ENCODE results near the gene SBK2. TPM values are rescaled to one million over a fixed set of nuclear protein-coding genes. Genes with fewer than 3 reads are reported as not detected.
"Not testable (repeated sequence)": the region's sequence is repeated elsewhere in the genome, so short reads cannot be mapped to it uniquely, and the experiment has no call there.

SBK2 gene
- total RNA-seq, 1 experiment from 2014 or later, result not detected

DNA sequence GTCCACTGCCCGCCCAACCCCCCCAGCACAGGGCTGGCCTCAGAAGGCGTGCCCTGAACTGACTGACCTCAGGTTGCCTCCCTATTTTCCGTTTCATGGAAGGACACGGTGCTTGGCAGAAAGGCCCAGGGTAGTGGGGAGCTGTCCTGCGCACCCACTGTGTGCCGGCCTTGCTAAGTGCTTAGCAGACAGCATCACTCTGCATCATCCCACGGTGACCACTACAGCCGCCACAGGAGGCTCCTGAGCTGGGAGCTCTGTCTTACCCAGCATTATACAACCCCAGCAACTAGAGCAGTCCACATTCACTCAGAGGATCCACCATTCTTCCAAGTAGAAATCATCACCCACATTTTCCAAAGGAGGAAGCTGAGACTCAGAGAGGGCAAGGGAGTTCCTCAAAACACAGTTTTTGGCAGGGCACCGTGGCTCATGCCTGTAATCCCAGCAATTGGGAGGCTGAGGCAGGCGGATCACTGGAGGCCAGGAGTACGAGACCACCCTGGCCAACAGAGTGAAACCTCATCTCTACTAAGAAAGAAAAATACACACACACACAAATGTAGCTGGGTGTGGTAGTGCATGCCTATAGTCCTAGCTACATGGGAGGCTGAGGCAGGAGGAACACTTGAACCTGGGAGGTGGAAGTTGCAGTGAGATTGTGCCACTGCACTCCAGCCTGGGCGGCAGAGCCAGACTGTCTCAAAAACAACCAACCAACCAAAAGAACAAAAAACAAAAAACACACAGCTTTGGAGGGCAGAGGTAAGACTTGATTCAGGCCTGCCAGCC lies 1.6 kb downstream of the SBK2 start:
- DNase-seq (ENCODE audit: low read depth), result no peak

DNA sequence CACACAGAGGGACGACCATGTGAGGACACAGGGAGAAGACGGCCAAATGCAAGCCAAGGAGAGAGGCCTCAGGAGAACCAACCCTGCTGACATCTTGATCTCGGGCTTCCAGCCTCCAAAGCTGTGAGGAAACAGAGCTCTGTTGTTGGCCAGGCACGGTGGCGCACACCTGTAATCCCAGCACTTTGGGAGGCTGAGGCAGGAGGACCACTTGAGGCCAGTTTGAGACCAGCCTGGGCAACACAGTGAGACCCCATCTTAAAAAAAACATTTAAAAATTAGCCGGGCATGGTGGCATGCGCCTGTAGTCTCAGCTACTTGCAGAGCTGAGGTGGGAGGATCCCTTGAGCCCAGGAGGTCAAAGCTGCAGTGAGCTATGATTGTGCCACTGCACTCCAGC lies 2.7 kb downstream of the SBK2 start:
- DNase-seq (ENCODE audit: low read depth), result not testable (repeated sequence)

DNA sequence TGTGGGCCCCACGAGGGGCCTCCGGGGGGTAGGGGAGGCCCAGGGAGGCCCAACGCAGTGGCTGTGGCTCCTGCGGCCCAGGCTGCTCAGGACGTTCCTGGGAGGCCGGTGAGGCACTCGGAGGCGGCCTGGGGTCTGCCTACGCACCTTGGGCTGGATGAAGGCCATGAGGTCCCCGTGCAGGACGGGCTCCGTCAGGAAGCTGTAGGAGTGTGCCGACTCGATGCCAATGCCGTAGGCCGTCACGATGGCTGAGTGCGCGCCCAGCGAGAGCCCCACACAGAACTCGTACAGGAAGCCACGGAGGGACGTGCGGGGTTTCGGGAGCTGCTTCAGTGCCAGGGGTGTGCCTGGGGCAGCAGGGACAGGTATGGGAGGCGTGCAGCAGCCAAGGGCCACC lies 5.9 kb downstream of the SBK2 start:
- no peak for DNase-seq (ENCODE audit: low read depth)

DNA sequence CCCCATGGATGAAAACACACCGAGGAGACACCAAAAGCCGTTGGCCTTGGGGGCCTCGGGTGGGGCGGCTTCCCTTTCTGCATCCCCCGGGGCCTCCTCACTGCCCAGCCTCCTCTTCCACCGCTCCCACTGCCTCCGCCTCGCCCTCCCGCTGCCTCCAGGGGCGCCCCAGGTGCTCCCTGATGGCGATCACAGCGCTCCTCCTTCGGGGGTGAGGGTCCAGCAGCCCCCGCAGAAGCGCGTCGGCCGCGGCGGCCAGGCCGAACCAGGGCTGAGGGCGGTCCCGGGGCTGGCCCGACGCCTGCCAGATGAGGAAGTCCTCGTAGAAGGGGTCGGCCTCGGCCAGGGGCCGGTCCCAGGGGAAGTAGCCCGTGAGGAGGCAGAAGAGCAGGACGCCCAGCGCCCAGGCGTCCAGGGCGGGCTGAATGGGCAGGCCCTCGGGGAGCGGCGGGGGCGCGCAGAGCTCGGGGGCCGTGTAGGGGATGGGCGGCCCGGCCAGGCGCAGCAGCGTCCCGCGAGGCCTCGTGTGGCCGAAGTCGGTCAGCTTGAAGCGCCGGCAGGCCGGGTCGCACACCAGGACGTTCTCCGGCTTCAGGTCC lies 7.2 kb downstream of the SBK2 start:
- no peak for DNase-seq (ENCODE audit: low read depth)

DNA sequence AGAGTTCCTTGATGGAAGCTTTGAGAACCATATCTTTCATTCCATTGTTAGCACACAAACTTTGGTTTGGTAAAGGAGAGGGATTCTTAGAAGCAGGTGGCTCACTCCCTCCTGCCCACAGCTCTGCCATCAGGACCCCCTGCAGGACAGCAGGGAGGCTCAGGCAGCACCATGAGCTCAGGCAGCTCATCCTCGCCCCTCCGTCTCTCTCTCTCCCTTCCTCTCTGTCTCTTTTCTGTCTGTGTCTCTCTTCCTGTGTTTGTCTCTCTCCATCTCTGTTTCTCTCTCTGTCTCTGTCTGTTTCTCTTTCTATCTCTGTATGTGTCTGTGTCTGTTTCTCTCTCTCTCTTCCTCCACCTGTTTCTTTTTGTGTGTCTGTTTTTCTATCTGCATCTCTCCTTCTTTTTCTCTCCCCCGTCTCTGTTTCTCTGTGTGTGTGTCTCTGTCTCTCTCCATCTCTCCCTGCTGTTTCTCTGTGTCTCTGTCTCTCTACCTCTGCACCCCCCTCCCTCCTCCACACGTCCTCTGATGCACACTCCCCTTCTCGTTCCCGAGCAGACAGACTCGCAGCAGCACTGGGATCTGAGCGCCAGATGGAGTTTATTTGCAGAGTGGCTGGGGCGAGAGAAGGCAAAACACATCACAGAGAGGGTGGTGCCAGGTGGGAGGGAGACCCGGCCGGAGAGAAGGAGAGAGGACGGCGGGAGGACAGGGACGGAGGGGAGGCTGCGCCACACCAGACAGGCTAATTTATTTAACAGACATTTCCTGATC lies 8.7 kb downstream of the SBK2 start:
- no peak for DNase-seq (ENCODE audit: low read depth)

DNA sequence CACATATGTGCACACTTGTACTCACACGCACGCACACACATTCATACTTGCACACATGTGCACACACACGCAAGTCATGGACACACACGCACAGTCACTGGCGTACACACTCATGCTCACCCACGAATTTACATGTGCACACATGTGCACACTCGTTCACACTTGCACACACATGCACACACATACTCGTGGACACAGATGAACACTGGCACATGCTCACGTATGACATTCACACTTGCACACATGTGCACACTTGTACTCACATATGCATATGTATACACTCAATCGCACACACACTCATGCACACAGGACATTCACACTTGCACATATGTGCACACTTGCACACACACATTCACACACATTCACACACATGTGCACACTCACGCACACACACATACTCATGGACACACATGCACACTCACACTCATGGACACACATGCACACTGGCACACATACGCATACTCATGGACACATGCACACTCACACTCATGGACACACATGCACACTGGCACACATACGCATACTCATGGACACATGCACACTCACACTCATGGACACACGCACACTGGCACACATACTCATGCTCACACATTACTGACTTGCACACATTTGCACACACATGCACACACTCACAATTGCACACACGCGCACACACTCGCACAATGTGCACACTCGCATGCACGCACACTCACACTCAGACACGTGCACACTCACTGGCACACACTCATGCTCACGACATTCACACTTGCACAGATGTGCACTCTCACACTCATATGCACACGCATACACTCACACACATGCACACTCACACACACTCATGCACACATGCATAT lies 9.5 kb downstream of the SBK2 start:
- no peak for DNase-seq (ENCODE audit: low read depth)

DNA sequence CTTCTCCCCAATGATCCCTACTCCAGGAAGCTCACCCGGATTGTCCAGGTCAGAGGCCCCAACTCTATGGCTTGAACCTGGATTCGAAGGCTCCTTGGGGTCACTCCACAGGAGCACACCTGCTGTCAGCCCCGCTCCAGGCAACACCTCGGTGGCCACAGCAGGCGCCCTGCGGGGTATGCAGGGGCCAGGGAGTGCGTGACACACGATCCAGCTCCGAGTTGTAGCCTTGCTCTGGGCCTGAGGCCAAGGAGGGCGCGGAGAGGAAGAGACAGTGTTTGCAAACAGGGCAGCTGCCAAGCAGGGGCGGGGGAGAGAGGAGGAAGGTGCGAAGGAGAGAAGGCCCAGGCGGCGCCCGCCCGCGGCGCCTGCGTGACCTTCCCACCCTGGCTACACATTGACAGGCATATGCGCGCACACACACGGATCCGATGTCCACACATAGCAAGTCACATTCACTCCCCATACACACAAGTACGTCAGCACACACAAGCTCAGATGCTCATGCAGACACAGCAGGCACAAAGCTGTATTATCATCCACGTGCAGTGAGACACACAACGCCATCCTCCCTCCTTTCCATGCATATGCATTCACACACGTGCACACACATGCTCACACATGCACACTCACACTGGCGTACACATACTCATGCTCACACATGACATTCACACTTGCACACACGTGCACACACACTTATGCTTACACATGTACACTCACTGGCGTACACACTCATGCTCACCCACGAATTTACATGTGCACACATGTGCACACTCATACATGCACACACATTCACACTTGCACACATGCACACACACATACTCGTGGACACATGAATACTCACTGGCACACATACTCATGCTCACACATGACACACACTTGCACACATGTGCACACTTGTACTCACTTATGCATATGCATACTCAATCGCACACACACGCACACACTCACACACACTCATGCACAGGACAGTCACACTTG lies 10.4 kb downstream of the SBK2 start:
- DNase-seq (ENCODE audit: low read depth), result peak; percentile 76

DNA sequence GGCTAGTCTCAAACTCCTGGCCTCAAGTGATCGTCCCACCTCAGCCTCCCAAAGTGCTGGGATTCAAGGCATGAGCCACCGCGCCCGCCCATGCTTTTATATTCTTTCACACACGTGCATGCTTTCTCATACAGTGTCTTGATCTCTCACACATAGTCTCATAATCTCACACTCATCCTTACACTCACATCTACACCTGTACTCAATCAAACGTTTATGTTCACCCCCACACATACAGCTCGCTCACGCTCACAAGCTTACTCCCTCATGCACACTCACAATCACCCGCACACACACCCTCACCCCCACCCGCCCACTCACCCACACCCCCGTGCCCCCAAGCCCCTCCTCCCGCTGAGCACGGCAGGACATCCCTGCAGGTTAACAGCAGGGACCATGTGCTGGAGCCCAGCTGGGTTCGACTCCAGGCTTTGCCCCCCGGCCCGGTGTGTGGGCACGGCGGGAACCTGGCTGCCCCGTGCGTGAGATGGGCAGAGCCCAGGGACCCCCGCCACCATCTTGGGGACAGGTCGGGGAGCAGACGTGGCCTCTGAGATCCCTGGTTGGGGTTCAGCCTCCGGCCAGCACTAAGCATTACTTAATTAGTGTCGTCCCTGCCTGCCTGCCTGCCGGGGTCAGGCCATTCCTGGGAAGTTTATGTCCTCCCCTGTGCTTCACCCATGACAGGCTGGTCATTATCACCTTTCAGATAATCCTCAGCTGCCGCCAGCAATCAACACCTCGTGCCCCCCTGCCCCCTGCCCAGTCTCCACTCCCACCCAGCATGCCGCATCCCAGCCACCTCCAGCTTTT lies 11.4 kb downstream of the SBK2 start:
- DNase-seq (ENCODE audit: low read depth), result no peak

DNA sequence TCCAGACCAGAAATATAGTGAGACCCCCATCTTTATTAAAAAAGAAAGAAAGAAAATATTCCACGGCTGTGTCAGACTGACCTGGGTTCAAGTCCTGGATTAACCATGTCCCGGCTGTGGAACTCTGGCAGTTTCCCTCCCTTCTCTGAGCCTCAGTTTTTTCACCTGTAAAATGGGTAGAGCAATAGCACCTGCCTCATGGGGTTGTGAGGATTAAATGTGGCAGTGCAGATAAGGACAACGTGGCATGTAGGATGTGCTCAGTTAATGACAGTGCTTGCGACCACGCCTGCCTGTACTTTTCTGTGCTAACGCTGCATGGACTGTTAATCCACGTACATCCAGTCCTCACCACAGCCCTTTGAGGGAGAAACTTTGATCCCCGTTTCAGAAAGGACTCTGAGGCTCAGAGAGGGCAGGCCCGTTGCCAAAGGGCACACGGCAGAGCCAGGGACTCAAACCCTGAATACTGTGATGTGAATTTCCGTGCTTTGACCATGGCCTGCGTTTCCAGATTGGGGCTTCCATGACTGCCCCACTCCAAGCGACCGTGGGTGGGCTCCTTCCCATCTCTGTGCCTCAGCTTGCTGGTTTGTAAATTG lies 16.1 kb downstream of the SBK2 start:
- no peak for DNase-seq (ENCODE audit: low read depth)

DNA sequence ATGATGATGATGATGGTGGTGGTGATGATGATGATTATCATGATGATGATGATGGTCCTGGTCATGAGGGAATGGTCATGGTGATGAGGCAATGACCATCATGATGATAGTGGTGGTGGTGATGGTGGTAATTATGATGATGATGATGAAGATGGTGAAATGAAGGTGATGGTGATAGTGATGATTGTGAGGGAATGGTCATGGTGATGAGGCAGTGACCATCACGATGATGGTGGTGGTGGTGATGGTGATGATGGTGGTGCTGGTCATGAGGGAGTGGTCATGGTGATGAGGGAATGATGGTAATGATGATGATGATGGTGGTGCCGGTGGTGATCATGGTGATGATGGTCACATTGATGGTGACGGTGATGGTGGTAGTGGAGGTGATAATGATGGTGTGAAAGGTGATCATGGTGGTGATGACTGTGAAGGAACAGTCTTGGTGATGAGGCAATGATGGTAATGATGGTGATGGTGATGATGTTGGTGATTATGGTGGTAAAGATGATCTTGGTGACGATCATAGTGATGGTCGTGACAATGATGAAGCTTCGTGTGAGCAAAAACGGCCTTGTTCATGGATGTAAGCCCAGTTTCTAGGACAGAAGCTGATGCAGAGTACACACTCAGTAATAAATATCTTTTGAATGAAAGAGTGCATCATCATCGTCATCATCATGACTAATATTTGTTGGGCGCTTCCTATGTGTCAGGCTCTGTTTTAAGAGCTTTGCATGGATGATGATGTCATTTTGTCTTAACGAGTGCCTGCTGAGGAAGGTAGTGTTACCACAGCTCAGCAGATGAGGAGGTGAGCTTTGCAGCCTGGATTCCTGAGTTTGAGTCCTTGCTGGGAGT lies 17.3 kb downstream of the SBK2 start:
- DNase-seq (ENCODE audit: low read depth), result peak; percentile 63

DNA sequence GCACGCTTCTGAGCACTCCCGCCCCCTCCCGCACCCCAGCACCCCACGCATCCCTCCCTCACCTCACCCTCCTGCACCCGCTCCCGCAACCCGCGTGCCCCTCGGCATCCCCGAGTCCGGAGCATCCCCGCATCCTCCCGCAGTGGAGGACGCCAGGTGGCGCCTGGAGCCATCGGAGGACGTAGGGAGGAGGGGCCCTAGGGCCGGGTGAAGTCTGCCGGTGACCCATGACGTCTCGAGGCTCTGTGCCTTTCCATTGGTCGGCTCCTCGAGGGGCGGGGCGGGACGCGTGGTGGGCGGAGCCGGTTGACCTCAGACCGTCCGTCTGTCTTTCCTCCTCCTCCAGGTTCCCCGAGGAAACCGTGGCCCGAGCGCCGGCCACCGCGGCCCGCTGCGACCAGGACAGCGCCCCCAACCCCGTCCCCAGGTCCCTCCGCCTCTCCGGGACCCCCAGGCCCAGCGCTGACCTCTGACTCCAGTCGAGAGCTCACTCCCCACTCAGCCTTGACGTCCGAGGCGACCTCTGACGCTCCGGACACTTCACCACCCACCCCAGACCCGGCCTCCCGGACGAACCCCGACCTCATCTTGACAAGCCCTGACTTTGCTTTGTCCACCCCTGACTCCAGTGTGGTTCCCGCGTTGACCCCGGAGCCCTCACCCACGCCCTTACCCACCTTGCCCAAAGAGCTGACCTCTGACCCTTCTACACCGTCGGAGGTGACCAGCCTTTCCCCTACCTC lies 19.9 kb downstream of the SBK2 start:
- DNase-seq (ENCODE audit: low read depth), result peak; percentile 90

DNA sequence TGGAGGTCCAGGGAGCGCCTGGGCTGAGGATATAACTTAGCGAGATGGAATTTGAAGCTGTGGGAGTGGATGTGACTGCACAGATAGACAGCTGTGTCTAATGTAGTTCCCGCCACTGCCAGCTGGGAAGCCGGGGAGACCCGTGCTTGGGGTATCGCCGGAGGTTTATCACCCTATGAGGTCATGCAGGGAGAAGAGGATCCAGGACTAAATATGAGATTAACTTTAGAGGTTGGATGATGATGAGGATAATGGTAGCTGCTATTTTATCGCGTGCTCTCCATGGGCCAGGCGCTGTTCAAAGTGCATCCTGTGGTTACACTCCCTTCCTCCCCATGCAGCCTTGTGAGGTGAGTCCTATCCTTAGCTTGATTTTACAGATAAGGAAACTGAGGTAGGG lies 28.8 kb downstream of the SBK2 start:
- no peak for DNase-seq (ENCODE audit: low read depth)

DNA sequence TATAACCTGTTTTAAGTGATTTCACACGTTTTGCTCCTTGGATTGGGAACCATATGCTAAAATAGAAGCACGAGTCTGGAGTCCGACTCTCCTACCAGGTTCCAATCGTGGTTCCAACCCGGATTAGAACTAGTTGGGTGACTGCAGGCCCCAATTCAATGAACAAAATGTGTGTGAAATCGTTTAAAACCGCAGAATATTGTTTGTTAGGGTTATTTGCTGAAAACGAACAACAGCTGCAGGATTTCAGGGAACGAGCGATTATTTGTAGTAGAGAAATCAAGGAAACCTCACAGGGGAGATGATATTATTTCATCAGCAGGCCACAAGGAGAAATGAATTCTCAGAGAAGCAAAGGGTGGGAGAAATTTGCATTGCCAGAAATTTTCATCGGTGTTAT lies 32.0 kb downstream of the SBK2 start:
- DNase-seq (ENCODE audit: low read depth), result no peak

DNA sequence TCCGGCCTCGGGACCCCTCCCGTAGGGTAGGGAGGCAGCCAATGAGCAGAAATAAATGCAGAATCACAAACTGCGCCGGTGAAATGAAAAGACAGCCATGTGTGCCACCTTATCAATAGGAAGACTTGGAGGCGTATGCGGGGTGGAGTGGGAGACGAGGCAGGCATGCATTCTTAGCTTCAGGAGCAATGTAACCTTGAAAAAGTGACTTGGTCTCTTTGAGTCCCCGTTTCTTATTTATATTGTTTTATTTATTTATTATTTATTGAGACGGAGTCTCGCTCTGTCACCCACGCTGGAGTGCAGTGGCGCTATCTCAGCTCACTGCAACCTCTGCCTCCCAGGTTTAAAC lies 32.7 kb downstream of the SBK2 start:
- DNase-seq (ENCODE audit: low read depth), result no peak

DNA sequence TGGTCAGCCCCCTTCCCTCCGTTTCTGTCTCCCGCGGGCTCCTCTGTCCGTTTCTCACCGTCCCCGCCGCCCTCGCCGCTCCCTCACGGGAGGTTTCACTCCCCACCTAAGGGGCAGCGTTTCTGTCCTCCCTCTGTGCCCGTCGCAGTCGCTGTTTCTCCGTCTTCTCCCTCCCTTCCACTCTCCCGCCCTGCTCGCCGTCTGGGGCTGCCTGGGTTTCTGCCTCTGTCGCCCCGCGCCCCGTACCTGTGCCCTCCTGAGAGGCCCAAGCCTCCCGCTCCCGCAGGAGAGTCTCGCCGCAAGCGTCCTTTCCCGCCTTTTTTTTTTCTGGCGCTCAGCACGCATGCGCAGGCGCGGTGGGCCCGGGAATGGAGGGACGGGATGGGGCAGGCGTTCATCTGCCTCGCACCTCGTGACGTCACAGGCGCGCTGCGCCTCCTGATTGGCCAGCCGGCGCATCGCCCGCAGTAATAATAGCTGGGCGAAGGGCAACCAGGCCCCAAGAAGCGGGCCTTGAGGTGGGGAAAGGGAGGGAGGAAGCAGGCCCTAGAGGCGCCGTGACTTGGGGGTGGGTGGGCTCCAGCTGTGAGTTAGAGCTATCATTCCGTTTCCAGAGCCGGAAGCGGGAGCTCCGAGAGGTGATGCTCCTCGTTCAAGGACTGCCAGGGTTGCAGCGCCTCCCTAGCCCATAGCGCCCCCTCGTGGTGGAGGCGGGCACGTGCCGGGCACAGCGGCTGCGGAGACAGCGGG lies 33.3 kb downstream of the SBK2 start:
- peak; percentile 88 for DNase-seq (ENCODE audit: low read depth)

DNA sequence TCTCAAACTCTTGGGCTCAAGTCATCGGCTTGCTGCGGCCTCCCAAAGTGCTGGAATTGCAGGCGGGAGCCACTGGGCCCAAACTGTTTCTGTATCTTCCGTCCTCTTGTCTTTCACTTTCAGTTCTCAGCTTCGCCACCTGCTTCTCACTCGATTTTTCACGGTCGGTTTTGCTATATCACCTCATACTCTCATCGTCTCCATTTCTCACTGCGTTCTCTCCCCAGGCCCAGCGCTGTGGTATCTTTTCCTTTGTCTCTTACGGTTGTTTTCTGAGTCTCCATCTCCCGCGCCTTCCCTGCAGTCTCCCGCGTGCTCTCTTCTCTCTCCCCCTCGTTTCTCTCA lies 33.8 kb downstream of the SBK2 start:
- no peak for DNase-seq (ENCODE audit: low read depth)
